ENCODE data around the gene UBAC2. TPM values are rescaled to one million over a fixed set of nuclear protein-coding genes. Genes with fewer than 3 reads are reported as not detected.

UBAC2 gene
- total RNA-seq, 2 donors from 2014 or later, result 74.2 to 75.3 TPM

DNA sequence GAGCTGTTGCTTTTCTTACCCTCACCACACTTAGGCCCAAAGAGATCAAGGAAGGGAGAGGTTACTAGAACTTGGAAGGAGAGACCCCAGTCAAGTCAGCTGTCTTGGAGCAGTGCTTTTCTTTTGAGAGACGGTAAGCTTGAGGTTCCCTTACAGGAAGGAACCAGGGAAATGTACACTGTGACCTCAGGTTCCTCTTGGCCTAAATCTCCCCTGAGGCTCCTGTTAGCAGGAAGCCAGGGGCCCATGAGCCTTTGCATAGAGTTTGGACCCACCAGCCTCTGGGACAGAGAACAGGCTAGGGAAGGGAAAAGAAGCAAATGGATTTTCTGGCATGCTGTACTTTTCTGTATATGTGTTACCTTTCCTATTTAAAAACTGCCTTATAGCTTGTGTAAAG lies 63.4 kb downstream of the UBAC2 start:
- DNase-seq, result no peak
- Mint-ChIP-seq H3K4me3 (peak overlapping the region; percentile 50), H3K27ac (peak overlapping the region; percentile 87), H3K27me3 (no peaks in the 10 kb centered on the region), H3K36me3 (ENCODE audit: low read depth) (no peaks in the 10 kb centered on the region), H3K4me1 (peaks cover 48% of the 10 kb centered on the region)
- ATAC-seq, result peak; percentile 71
- H3K9me3 ChIP-seq (ENCODE audit: control insufficient read depth, low read length, poor library complexity, severe bottlenecking), result no peaks in the 10 kb centered on the region

GRCh38 chr13:99265162-99265800 lies 64.6 kb downstream of the UBAC2 start:
- Mint-ChIP-seq H3K4me1 (peaks cover 40% of the 10 kb centered on the region), H3K27me3 (no peaks in the 10 kb centered on the region), H3K27ac (peak overlapping the region; percentile 87), H3K4me3 (peak overlapping the region; percentile 50), H3K36me3 (ENCODE audit: low read depth) (no peaks in the 10 kb centered on the region)
- no peaks in the 10 kb centered on the region for H3K9me3 ChIP-seq (ENCODE audit: control insufficient read depth, low read length, poor library complexity, severe bottlenecking)
- DNase-seq (no peak), ATAC-seq (no peak)

GRCh38 chr13:99265821-99266426 lies 65.3 kb downstream of the UBAC2 start:
- H3K4me3 Mint-ChIP-seq, result peak overlapping the region; percentile 50
- ATAC-seq (peak; percentile 72), DNase-seq (no peak)
- H3K27ac Mint-ChIP-seq, result peak overlapping the region; percentile 87
- H3K9me3 ChIP-seq (ENCODE audit: control insufficient read depth, low read length, poor library complexity, severe bottlenecking), result no peaks in the 10 kb centered on the region
- peaks cover 43% of the 10 kb centered on the region for H3K4me1 Mint-ChIP-seq
- H3K27me3 Mint-ChIP-seq, result no peaks in the 10 kb centered on the region
- no peaks in the 10 kb centered on the region for H3K36me3 Mint-ChIP-seq (ENCODE audit: low read depth)

DNA sequence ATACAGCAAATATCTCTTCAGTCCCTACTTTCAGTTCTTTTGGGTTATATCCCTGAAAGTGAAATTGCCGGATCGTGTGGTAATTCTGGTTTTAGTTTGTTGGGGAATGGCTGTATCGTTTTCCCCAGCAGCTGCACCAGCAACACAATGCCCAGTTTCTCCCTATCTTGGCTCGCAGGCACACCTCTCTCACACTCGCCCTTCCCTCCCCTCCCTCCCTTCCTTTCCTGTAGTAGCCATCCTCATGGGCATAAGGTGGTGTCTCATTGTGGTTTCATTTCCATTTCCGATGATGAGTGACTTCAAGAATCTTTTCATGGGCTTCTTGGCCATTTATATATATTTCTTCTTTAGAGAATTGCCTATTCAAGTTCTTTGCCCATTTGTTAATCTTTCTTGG lies 66.2 kb downstream of the UBAC2 start:
- Mint-ChIP-seq H3K4me1 (peaks cover 43% of the 10 kb centered on the region), H3K4me3 (no peak overlapping the region), H3K27me3 (no peaks in the 10 kb centered on the region), H3K36me3 (ENCODE audit: low read depth) (no peaks in the 10 kb centered on the region), H3K27ac (no peak overlapping the region)
- ATAC-seq, result no peak
- H3K9me3 ChIP-seq (ENCODE audit: control insufficient read depth, low read length, poor library complexity, severe bottlenecking), result no peaks in the 10 kb centered on the region
- DNase-seq, result no peak

DNA sequence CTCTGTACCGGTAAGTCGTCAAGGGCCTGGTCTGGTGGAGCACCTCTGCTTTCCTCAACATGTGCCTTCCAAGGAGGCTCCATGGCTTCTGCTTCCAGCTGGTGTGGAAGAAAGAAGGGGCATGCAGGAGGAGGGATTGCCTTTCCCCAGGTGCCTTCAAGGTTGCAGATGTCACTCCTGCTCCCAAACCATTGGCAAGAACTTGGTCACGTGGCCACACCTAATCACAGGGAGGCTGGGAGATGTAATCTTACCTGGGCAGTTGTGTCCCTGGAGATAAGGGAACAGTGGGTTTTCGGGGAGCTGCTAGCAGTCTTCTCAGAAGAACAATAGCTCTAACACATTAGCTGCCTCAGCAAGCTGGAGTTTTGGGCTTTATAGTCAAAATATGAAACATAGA lies 67.3 kb downstream of the UBAC2 start:
- H3K4me3 Mint-ChIP-seq, result no peak overlapping the region

GRCh38 chr13:99268822-99269221 lies 68.2 kb downstream of the UBAC2 start:
- no peak for DNase-seq
- H3K9me3 ChIP-seq (ENCODE audit: control insufficient read depth, low read length, poor library complexity, severe bottlenecking), result no peaks in the 10 kb centered on the region
- ATAC-seq, result no peak
- peak overlapping the region; percentile 36 for H3K4me3 Mint-ChIP-seq
- H3K27ac Mint-ChIP-seq, result peak overlapping the region; percentile 67
- H3K4me1 Mint-ChIP-seq, result peaks cover 39% of the 10 kb centered on the region
- H3K27me3 Mint-ChIP-seq, result no peaks in the 10 kb centered on the region
- H3K36me3 Mint-ChIP-seq (ENCODE audit: low read depth), result no peaks in the 10 kb centered on the region

More for the DNA sequence above, 67.3 kb downstream of the UBAC2 start:
- H3K36me3 Mint-ChIP-seq (ENCODE audit: low read depth), result no peaks in the 10 kb centered on the region
- DNase-seq (no peak), ATAC-seq (no peak)
- no peaks in the 10 kb centered on the region for H3K27me3 Mint-ChIP-seq
- peak overlapping the region; percentile 67 for H3K27ac Mint-ChIP-seq
- H3K9me3 ChIP-seq (ENCODE audit: control insufficient read depth, low read length, poor library complexity, severe bottlenecking), result no peaks in the 10 kb centered on the region
- peaks cover 39% of the 10 kb centered on the region for H3K4me1 Mint-ChIP-seq

- DNase-seq (no peak), ATAC-seq (peak; percentile 79)
- no peaks in the 10 kb centered on the region for H3K9me3 ChIP-seq (ENCODE audit: control insufficient read depth, low read length, poor library complexity, severe bottlenecking)
- H3K4me3 Mint-ChIP-seq, result no peak overlapping the region
- peaks cover 40% of the 10 kb centered on the region for H3K4me1 Mint-ChIP-seq
- H3K36me3 Mint-ChIP-seq (ENCODE audit: low read depth), result no peaks in the 10 kb centered on the region
- H3K27ac Mint-ChIP-seq, result peak overlapping the region; percentile 98
- no peaks in the 10 kb centered on the region for H3K27me3 Mint-ChIP-seq
Measured at GRCh38 chr13:99269627-99270241, 69.1 kb downstream of the UBAC2 start.

- ATAC-seq (no peak), DNase-seq (no peak)
- peaks cover 42% of the 10 kb centered on the region for H3K4me1 Mint-ChIP-seq
- no peaks in the 10 kb centered on the region for H3K9me3 ChIP-seq (ENCODE audit: control insufficient read depth, low read length, poor library complexity, severe bottlenecking)
- no peaks in the 10 kb centered on the region for H3K27me3 Mint-ChIP-seq
- peak overlapping the region; percentile 98 for H3K27ac Mint-ChIP-seq
- H3K36me3 Mint-ChIP-seq (ENCODE audit: low read depth), result peaks cover 1% of the 10 kb centered on the region
- peak overlapping the region; percentile 12 for H3K4me3 Mint-ChIP-seq
Measured at GRCh38 chr13:99270518-99270917, 69.9 kb downstream of the UBAC2 start.

- no peak for ATAC-seq
- H3K9me3 ChIP-seq (ENCODE audit: control insufficient read depth, low read length, poor library complexity, severe bottlenecking), result no peaks in the 10 kb centered on the region
- no peaks in the 10 kb centered on the region for H3K27me3 Mint-ChIP-seq
- peaks cover 46% of the 10 kb centered on the region for H3K4me1 Mint-ChIP-seq
- H3K4me3 Mint-ChIP-seq, result peak overlapping the region; percentile 72
- DNase-seq, result no peak
- H3K36me3 Mint-ChIP-seq (ENCODE audit: low read depth), result peaks cover 2% of the 10 kb centered on the region
- H3K27ac Mint-ChIP-seq, result peak overlapping the region; percentile 98
Measured at GRCh38 chr13:99271249-99271648, 70.6 kb downstream of the UBAC2 start.

GRCh38 chr13:99272481-99272880 lies 71.8 kb downstream of the UBAC2 start:
- ATAC-seq, result no peak
- DNase-seq, result no peak
- H3K27me3 Mint-ChIP-seq, result no peaks in the 10 kb centered on the region
- peaks cover 53% of the 10 kb centered on the region for H3K4me1 Mint-ChIP-seq
- H3K9me3 ChIP-seq (ENCODE audit: control insufficient read depth, low read length, poor library complexity, severe bottlenecking), result no peaks in the 10 kb centered on the region
- no peak overlapping the region for H3K4me3 Mint-ChIP-seq
- H3K36me3 Mint-ChIP-seq (ENCODE audit: low read depth), result peaks cover 2% of the 10 kb centered on the region
- peak overlapping the region; percentile 98 for H3K27ac Mint-ChIP-seq

GRCh38 chr13:99273128-99273527 lies 72.5 kb downstream of the UBAC2 start:
- peak overlapping the region; percentile 10 for H3K4me3 Mint-ChIP-seq
- H3K9me3 ChIP-seq (ENCODE audit: control insufficient read depth, low read length, poor library complexity, severe bottlenecking), result no peaks in the 10 kb centered on the region
- no peak for DNase-seq
- peaks cover 5% of the 10 kb centered on the region for H3K36me3 Mint-ChIP-seq (ENCODE audit: low read depth)
- H3K27ac Mint-ChIP-seq, result peak overlapping the region; percentile 98
- peak; percentile 39 for ATAC-seq
- peaks cover 58% of the 10 kb centered on the region for H3K4me1 Mint-ChIP-seq
- no peaks in the 10 kb centered on the region for H3K27me3 Mint-ChIP-seq

DNA sequence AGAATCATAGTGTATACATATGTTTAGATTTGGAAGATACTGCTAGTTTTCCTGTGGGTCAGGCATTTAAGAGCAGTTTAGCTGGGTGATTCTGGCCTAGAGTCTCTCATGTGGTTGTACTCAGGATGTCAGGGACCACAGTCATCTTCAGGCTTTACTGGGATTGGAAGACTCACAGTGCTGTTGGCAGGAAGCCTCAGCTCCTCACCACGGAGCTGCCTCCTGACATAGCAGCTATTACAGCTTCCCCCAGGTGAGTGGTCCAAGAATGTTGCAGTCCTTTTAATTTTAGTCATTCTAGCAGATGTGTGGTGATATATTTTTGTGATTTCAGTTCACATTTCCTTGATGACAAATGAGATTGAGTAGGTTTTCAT lies 74.4 kb downstream of the UBAC2 start:
- DNase-seq (no peak), ATAC-seq (peak; percentile 80)
- peak overlapping the region; percentile 98 for H3K27ac Mint-ChIP-seq
- H3K36me3 Mint-ChIP-seq (ENCODE audit: low read depth), result peaks cover 8% of the 10 kb centered on the region
- peaks cover 72% of the 10 kb centered on the region for H3K4me1 Mint-ChIP-seq
- no peaks in the 10 kb centered on the region for H3K27me3 Mint-ChIP-seq
- H3K9me3 ChIP-seq (ENCODE audit: control insufficient read depth, low read length, poor library complexity, severe bottlenecking), result no peaks in the 10 kb centered on the region
- peak overlapping the region; percentile 73 for H3K4me3 Mint-ChIP-seq

- Mint-ChIP-seq H3K4me1 (peaks cover 74% of the 10 kb centered on the region), H3K27me3 (no peaks in the 10 kb centered on the region), H3K36me3 (ENCODE audit: low read depth) (peaks cover 14% of the 10 kb centered on the region), H3K4me3 (peak overlapping the region; percentile 12), H3K27ac (peak overlapping the region; percentile 98)
- H3K9me3 ChIP-seq (ENCODE audit: control insufficient read depth, low read length, poor library complexity, severe bottlenecking), result no peaks in the 10 kb centered on the region
- DNase-seq (no peak), ATAC-seq (no peak)
Measured at GRCh38 chr13:99276706-99277105, 76.1 kb downstream of the UBAC2 start.
